ENCODE data around the gene SPEG. TPM values are rescaled to one million over a fixed set of nuclear protein-coding genes. Genes with fewer than 3 reads are reported as not detected.

The SPEG gene
- polyA plus RNA-seq, 3 donors = not detected

DNA sequence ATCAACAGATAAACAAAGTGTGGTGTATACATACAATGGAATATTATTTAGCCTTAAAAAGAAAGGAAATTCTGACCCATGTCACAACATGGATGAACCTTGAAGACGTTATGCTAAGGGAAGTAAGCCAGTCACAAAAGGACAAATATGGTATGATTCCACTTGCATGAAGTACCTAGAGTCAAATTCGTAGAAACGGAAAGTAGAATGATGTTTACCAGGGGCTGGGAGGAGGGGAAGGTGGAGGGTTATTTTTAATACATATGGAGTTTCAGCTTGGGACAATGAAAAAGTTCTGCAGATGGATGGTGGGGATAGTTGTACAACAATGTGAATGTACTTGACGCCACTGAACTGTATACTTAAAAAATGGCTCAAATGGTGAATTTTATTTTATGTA, 19.8 kb upstream of the SPEG start:
- intact Hi-C loops (cut with micrococcal nuclease) = no loop called here
- H3K27ac Mint-ChIP-seq = no peak overlapping the region
- Histone ChIP-seq H4K20me1 (ENCODE audit: insufficient read depth, low read length) (no peaks in the 10 kb centered on the region), H3K27ac (ENCODE audit: low read depth in 1 of 2, low read length in 2 of 2) (no peak overlapping the region), H3K4me1 (ENCODE audit: control insufficient read depth in 1 of 2, insufficient read depth in 2 of 2, low read length in 2 of 2) (peaks cover 16 to 30% of the 10 kb centered on the region in 2 donors), H3K4me2 (replicated peaks; ENCODE audit: extremely low read depth, low read length, poor library complexity, severe bottlenecking) (no peak overlapping the region), H2AFZ (ENCODE audit: insufficient read depth, low read depth, low read length, poor library complexity, severe bottlenecking) (no peak overlapping the region), H3K9me3 (replicated peaks in 1 of 2; ENCODE audit: control insufficient read depth in 1 of 2, insufficient read depth in 1 of 2, low read length in 2 of 2) (peaks cover 6 to 11% of the 10 kb centered on the region in 2 donors), H3K27me3 (ENCODE audit: control insufficient read depth in 2 of 2, insufficient read depth in 2 of 2, low read length in 2 of 2) (peaks cover 11 to 45% of the 10 kb centered on the region in 2 donors), H3K9ac (ENCODE audit: insufficient read depth, low read length, poor library complexity, severe bottlenecking) (no peak overlapping the region), H3K36me3 (replicated peaks in 1 of 2; ENCODE audit: control insufficient read depth in 1 of 2, insufficient read depth in 2 of 2, low read length in 2 of 2) (no peaks in the 10 kb centered on the region), H3K4me3 (replicated peaks in 1 of 3; ENCODE audit: low read depth in 2 of 3, low read length in 3 of 3) (no peak overlapping the region), H3K79me2 (ENCODE audit: insufficient read depth, low read length) (no peaks in the 10 kb centered on the region)
- H3K9me3 Mint-ChIP-seq = peaks cover 0 to 26% (median 19%) of the 10 kb centered on the region in 7 donors
- WGBS (ENCODE audit: insufficient coverage) = 90% methylated on average over 2 of the region's 4 CpGs
- TF ChIP-seq, protein P1, sequence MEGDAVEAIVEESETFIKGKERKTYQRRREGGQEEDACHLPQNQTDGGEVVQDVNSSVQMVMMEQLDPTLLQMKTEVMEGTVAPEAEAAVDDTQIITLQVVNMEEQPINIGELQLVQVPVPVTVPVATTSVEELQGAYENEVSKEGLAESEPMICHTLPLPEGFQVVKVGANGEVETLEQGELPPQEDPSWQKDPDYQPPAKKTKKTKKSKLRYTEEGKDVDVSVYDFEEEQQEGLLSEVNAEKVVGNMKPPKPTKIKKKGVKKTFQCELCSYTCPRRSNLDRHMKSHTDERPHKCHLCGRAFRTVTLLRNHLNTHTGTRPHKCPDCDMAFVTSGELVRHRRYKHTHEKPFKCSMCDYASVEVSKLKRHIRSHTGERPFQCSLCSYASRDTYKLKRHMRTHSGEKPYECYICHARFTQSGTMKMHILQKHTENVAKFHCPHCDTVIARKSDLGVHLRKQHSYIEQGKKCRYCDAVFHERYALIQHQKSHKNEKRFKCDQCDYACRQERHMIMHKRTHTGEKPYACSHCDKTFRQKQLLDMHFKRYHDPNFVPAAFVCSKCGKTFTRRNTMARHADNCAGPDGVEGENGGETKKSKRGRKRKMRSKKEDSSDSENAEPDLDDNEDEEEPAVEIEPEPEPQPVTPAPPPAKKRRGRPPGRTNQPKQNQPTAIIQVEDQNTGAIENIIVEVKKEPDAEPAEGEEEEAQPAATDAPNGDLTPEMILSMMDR (IDR thresholded peaks at IDR 0.05) = no peak
- DNase-seq = no peak
- H3K36me3 Mint-ChIP-seq = no peaks in the 10 kb centered on the region
- H3K4me1 Mint-ChIP-seq = peaks cover 22% of the 10 kb centered on the region
- no peak overlapping the region for H3K4me3 Mint-ChIP-seq
- H3K27me3 Mint-ChIP-seq (ENCODE audit: low read depth in 3 of 3) = peaks cover 36 to 64% (median 51%) of the 10 kb centered on the region in 3 donors

DNA sequence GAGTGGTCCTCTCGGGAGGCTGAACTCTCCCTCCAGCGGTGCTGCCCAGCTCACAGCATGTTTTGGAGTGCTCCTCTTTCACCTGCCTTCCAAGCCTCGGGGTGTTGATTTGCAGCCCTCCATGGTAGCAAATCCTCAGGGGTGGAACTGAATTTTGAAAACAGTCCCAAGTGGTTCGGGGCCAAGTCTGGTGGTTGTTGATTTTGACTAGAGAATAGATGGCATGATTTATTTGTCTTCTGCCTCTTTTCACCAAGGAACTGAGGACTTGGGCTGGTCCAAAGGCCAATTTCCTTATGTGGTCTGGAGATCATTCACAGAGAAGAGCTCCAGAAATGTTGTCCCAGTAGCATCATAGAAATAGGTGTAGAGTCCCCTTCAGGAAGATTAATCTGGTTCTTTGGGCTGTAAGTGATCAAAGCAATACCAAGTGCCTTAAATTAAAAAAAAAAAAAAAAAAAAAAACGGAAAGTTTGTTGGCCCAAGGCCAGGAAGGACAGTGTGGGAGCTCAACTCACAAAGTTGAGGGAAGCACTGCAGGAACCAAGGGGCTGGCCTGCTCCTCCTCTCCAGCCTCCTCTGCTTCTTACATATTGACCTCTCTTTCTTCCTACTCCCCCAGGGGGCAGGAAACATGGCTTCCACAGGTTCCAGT, 18.9 kb upstream of the SPEG start:
- no peaks in the 10 kb centered on the region for H3K79me2 ChIP-seq (ENCODE audit: insufficient read depth, low read length)
- H3K9me3 ChIP-seq (replicated peaks in 1 of 2; ENCODE audit: control insufficient read depth in 1 of 2, insufficient read depth in 1 of 2, low read length in 2 of 2) = peaks cover 6 to 11% of the 10 kb centered on the region in 2 donors
- no peak overlapping the region for H3K4me3 ChIP-seq (replicated peaks in 1 of 3; ENCODE audit: low read depth in 2 of 3, low read length in 3 of 3)
- Mint-ChIP-seq H3K27ac (peak overlapping the region in 2 of 7 donors; percentile 14 to 73), H3K36me3 (no peaks in the 10 kb centered on the region), H3K4me1 (peaks cover 27% of the 10 kb centered on the region), H3K9me3 (peaks cover 0 to 26% (median 19%) of the 10 kb centered on the region in 7 donors), H3K27me3 (ENCODE audit: low read depth in 3 of 3) (peaks cover 44 to 65% (median 56%) of the 10 kb centered on the region in 3 donors), H3K4me3 (peak overlapping the region in 1 of 2 donors; percentile 69)
- H2AFZ ChIP-seq (ENCODE audit: insufficient read depth, low read depth, low read length, poor library complexity, severe bottlenecking) = no peak overlapping the region
- H3K4me1 ChIP-seq (ENCODE audit: control insufficient read depth in 1 of 2, insufficient read depth in 2 of 2, low read length in 2 of 2) = peaks cover 21 to 36% of the 10 kb centered on the region in 2 donors
- DNase-seq = no peak
- no peaks in the 10 kb centered on the region for H3K36me3 ChIP-seq (replicated peaks in 1 of 2; ENCODE audit: control insufficient read depth in 1 of 2, insufficient read depth in 2 of 2, low read length in 2 of 2)
- peaks cover 11 to 48% of the 10 kb centered on the region in 2 donors for H3K27me3 ChIP-seq (ENCODE audit: control insufficient read depth in 2 of 2, insufficient read depth in 2 of 2, low read length in 2 of 2)
- intact Hi-C loops (cut with micrococcal nuclease) = no loop called here
- TF ChIP-seq, protein P1 (IDR thresholded peaks at IDR 0.05) = no peak
- no peak overlapping the region for H3K9ac ChIP-seq (ENCODE audit: insufficient read depth, low read length, poor library complexity, severe bottlenecking)
- H3K27ac ChIP-seq (ENCODE audit: low read depth in 1 of 2, low read length in 2 of 2) = no peak overlapping the region
- no peak overlapping the region for H3K4me2 ChIP-seq (replicated peaks; ENCODE audit: extremely low read depth, low read length, poor library complexity, severe bottlenecking)
- no peaks in the 10 kb centered on the region for H4K20me1 ChIP-seq (ENCODE audit: insufficient read depth, low read length)
- 71% methylated on average over 4 of the region's 5 CpGs for WGBS (ENCODE audit: insufficient coverage)
